ENCODE data around the gene CHRM5.

CHRM5 gene

GRCh38 chr15:34006381-34006780 lies 38.1 kb downstream of the CHRM5 start:
- H3K4me3 ChIP-seq (ENCODE audit: low read depth, low read length), result no peak overlapping the region
- TF ChIP-seq, protein P1, sequence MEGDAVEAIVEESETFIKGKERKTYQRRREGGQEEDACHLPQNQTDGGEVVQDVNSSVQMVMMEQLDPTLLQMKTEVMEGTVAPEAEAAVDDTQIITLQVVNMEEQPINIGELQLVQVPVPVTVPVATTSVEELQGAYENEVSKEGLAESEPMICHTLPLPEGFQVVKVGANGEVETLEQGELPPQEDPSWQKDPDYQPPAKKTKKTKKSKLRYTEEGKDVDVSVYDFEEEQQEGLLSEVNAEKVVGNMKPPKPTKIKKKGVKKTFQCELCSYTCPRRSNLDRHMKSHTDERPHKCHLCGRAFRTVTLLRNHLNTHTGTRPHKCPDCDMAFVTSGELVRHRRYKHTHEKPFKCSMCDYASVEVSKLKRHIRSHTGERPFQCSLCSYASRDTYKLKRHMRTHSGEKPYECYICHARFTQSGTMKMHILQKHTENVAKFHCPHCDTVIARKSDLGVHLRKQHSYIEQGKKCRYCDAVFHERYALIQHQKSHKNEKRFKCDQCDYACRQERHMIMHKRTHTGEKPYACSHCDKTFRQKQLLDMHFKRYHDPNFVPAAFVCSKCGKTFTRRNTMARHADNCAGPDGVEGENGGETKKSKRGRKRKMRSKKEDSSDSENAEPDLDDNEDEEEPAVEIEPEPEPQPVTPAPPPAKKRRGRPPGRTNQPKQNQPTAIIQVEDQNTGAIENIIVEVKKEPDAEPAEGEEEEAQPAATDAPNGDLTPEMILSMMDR (IDR thresholded peaks at IDR 0.05; ENCODE audit: borderline replicate concordance, insufficient read depth, low read depth, low read length), result no peak

GRCh38 chr15:34009656-34010055 lies 41.4 kb downstream of the CHRM5 start:
- TF ChIP-seq, protein P1 (IDR thresholded peaks at IDR 0.05; ENCODE audit: borderline replicate concordance, insufficient read depth, low read depth, low read length), result no peak
- no peak overlapping the region for H3K4me3 ChIP-seq (ENCODE audit: low read depth, low read length)

DNA sequence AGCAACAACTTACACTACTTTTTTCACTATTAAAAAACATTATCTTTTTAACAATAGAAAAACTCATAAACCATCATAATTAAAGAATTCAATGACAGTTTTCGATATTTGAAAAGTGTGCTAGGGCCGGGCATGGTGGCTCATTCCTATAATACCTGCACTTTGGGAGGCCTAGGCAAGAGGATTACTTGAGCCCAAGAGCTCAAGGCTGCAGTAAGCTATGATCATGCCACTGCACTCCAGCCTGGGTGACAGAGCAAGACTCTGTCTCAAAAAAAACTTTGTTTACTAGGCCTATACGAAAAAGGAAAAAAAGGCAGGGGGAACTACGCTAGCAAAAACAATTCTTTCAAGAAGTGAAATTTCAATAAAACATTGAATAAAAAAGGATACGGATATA lies 42.6 kb downstream of the CHRM5 start:
- TF ChIP-seq, protein P1 (IDR thresholded peaks at IDR 0.05; ENCODE audit: borderline replicate concordance, insufficient read depth, low read depth, low read length), result no peak
- no peak overlapping the region for H3K4me3 ChIP-seq (ENCODE audit: low read depth, low read length)

GRCh38 chr15:34011481-34011880 lies 43.2 kb downstream of the CHRM5 start:
- H3K4me3 ChIP-seq (ENCODE audit: low read depth, low read length), result no peak overlapping the region
- TF ChIP-seq, protein P1 (IDR thresholded peaks at IDR 0.05; ENCODE audit: borderline replicate concordance, insufficient read depth, low read depth, low read length), result no peak

GRCh38 chr15:34012461-34013028 lies 44.2 kb downstream of the CHRM5 start:
- H3K4me3 ChIP-seq (ENCODE audit: low read depth, low read length), result no peak overlapping the region

GRCh38 chr15:34013746-34014145 lies 45.4 kb downstream of the CHRM5 start:
- TF ChIP-seq, protein P1 (IDR thresholded peaks at IDR 0.05; ENCODE audit: borderline replicate concordance, insufficient read depth, low read depth, low read length), result no peak
- H3K4me3 ChIP-seq (ENCODE audit: low read depth, low read length), result no peak overlapping the region

More at GRCh38 chr15:34012461-34013028, 44.2 kb downstream of the CHRM5 start:
- TF ChIP-seq, protein P1 (IDR thresholded peaks at IDR 0.05; ENCODE audit: borderline replicate concordance, insufficient read depth, low read depth, low read length), result no peak

GRCh38 chr15:34014556-34014955 lies 46.3 kb downstream of the CHRM5 start:
- TF ChIP-seq, protein P1 (IDR thresholded peaks at IDR 0.05; ENCODE audit: borderline replicate concordance, insufficient read depth, low read depth, low read length), result no peak
- no peak overlapping the region for H3K4me3 ChIP-seq (ENCODE audit: low read depth, low read length)

All from GM12875 (cell line).